Left cardiac atrium (tissue), 4 donors: ENCODE measurements around the gene SLC5A5. TPM values are rescaled to one million over a fixed set of nuclear protein-coding genes. Genes with fewer than 3 reads are reported as not detected.
A peak's percentile ranks its signal among the peaks of the same experiment; 100 is the strongest.
"Not testable (repeated sequence)": the region's sequence is repeated elsewhere in the genome, so short reads cannot be mapped to it uniquely, and the experiment has no call there.

ENCODE experiments used
- ATAC-seq, 2 donors: fragments of 200-7000 bp; cut with Tn5 transposase; one replicate each; pipeline ENCODE4 v1.9.1; 2020; ENCODE audit warnings: mild to moderate bottlenecking in 2 of 2, moderate library complexity in 2 of 2
- DNase-seq: peaks from one replicate; pipeline ENCODE4 v3.0.0-alpha.2; 2020
- intact Hi-C, 2 donors: fragments of 100-400 bp; cut with DNase I; formaldehyde crosslinking; loops; one replicate each; pipeline versions ENCODE4 v1.14.1 to v1.15.1; 2022 to 2023
- total RNA-seq, 2 donors: library from RNA; stranded (reverse); fragmentation: NEBNext Ultra II Directional; extraction: Animal tissue kit (Norgen Biotek cat#: 25700); gene quantifications; one replicate each; pipeline ENCODE4 v1.2.1, GENCODE V29; 2021
- donor health status: DM: no; HTN: yes; CAD: no.
- donor health status: DM: no; HTN: yes; CAD: no; lungs with severe emphysema.
- donor health status: DM: yes; HTN: yes; CAD: no.
- donor health status: Dilated cardiomyopathy.

Gene SLC5A5
- total RNA-seq, 2 donors from 2014 or later = not detected

DNA sequence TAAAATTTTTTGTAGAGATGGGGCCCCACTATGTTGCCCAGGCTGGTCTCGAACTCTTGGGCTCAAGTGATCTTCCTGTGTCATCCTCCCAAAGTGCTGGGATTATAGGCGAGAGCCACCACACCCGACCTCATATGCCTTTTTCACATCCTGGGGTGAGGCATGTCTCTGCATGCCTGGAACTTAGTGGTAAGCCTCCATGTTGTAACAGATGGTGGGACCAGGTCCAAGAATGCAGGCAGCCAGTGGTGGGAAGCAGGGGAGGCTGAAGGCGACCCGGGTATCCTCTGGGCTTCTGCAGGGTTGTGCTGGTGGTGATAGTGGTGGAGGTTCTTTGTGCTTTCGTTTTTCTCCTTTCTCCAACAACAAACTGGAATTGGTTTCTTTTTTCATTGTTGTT lies 31.0 kb downstream of the SLC5A5 start:
- ATAC-seq (no peak), DNase-seq (no peak)
- intact Hi-C loops = no loop called here

DNA sequence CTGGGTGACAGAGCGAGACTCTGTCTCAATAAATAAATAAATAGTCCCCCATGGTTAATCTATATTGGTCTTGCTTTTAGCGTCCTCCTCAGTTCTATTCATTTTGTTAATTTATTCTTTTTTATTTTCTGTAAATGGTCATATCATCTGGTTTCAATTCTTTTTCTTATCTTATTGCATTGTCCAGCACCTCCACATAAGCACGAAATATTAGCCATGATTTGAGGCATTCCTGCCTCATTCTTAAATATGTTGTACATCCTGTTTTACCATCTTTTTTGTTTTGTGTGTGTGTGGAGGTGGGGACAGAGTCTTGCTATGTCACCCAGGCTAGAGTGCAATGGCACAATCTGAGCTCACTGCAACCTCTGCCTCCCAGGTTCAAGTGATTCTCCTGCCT lies 36.5 kb downstream of the SLC5A5 start:
- DNase-seq = no peak
- intact Hi-C loops = no loop called here
- ATAC-seq = no peak

DNA sequence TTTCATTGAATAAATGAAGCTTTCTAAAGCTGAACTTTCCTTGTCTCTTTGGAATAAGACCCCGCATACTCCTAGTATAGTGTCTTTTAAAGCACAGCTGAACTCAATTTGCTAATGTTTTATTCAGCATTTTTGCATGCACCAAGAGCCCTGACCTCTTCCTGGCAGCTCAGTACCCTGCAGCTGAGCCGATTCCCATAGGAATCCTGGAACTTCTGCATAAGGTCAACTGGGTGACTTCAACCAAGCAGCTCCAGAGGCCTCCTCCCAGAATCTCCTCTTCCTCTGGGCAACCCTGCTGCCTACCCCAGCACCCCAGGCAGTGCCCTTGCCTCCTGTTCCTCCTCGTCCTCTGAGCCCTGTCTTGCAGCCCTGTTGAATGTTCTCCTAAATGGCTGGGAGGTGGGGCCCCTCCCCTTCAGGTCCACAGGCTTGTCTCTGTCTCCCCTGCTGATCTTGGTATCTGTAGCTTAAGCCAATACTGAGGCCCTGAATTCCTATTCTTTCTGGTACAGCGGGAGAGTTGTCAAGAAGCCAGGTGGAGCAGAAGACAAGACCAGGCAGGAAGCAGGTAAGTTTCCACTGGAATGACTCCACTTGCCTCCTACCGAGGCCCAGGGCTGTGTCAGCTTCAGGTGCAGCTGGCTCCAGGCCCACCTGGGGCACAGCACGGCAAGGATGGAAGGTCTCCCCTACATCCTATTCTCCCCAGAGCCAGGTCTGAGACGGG lies 37.4 kb downstream of the SLC5A5 start:
- intact Hi-C loops = no loop called here
- ATAC-seq (no peak), DNase-seq (no peak)

DNA sequence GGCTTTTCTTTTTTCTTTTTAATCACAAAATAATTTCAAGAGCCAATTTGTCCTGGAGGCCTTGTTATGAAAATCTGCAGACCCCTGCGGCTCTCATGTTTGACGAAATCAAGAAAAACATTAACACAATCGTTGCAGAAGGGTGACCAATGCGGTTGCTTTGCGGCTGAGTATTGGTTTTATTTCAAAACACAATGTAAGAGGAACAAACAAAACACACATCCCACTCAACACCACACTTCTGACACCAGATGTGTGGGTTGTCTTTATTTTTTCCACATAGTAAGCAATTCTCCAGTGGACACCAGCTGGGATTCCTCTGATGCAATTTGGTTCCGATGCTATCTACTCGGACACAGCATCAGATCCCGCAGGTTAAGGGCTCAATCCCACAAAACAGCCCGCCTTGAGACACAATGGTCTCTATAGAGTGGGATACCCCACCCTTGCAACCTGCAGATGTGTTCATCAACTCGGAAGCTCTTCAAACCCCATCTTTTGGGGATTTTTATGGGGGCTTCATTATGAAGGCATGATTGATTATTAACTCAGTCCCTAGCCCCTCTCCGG lies 39.1 kb downstream of the SLC5A5 start:
- intact Hi-C loops = no loop called here
- DNase-seq = no peak
- ATAC-seq = no peak

DNA sequence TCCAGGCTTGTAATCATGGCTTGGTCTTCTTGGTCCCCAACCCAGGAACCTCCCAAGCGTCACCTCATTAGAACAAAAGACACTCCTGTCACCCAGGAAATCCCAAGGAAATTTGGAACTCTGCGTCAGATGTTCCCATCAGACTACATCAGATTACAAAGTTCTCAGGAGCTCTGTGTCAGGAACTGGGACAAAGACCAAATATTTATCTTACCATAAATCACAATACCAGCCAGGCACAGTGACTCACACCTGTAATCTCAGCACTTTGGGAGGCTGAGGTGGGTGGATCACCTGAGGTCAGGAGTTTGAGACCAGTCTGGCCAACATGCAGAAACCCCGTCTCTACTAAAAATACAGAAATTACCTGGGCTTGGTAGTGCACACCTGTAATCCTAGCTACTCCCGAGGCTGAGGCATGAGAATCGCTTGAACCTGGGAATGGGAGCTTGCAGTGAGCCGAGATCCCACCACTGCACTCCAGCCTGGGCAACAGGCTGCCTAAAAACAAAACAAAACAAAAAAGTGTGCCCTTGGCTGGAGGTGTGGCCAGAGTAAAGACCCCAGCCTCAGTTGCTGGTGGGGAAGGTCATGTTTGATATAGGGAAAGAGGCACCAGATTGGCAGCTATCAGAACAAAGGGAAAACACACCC lies 44.3 kb downstream of the SLC5A5 start:
- ATAC-seq (no peak), DNase-seq (no peak)
- intact Hi-C loops = no loop called here

DNA sequence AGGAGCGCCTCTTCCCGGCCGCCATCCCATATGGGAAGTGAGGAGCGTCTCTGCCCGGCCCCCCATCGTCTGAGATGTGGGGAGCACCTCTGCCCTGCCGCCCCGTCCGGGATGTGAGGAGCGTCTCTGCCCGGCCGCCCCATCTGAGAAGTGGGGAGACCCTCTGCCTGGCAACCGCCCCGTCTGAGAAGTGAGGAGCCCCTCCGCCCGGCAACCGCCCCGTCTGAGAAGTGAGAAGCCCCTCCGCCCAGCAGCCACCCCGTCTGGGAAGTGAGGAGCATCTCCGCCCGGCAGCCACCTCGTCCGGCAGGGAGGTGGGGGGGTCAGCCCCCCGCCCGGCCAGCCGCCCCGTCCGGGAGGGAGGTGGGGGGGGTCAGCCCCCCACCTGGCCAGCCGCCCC lies 46.4 kb downstream of the SLC5A5 start:
- intact Hi-C loops, DNase-seq, ATAC-seq: not testable (repeated sequence)

DNA sequence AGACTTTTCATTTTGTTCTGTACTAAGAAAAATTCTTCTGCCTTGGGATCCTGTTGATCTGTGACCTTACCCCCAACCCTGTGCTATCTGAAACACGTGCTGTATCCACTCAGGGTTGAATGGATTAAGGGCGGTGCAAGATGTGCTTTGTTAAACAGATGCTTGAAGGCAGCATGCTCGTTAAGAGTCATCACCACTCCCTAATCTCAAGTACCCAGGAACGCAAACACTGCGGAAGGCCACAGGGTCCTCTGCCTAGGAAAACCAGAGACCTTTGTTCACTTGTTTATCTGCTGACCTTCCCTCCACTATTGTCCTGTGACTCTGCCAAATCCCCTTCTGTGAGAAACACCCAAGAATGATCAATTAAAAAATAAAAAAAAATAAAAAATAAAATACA lies 47.4 kb downstream of the SLC5A5 start:
- intact Hi-C loops, DNase-seq, ATAC-seq: not testable (repeated sequence)

DNA sequence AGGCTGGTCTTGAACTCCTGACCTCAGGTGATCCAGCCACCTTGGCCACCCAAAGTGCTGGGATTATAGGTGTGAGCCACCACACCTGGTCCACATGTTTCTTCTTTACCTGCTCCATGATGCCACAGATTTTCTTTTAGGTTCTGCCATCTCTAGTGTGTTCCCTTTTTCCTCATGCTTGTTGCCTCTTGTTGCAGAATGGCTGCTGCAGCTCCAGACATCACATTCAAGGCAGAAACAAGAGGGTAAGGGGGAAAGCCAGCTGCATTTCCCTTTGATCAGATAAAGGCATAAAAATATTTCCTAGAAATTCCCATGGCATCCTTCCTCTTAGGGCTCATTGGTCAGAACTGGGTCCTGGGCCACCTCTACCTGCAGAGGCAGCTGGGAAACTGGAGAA lies 48.8 kb downstream of the SLC5A5 start:
- DNase-seq = no peak
- no peak for ATAC-seq
- intact Hi-C loops = loop anchor here in 1 of 2 donors (5.0 kb wide), 1 partner anchor 67 kb away; no protein-coding TSS in a partner anchor

DNA sequence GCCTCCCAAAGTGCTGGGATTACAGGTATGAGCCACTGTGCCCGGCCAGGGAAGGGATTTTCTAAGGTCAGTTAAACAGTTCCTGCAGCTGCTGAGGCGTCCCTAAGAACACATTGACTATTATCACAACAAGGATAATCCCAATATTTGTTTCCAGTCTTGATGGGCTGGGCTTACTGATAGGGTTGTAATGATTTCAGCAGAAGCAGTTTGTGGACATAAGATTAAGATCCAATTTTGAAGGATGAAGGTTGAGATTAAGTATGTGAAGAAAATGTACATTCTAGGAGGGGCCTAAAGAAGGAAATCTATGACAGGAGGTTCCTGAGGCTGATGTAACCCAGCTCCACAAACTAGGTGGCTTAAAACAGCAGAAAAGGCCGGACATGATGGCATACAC lies 50.4 kb downstream of the SLC5A5 start:
- no peak for ATAC-seq
- intact Hi-C loops = loop anchor here in 1 of 2 donors (5.0 kb wide), 1 partner anchor 65 kb away; no protein-coding TSS in a partner anchor

DNA sequence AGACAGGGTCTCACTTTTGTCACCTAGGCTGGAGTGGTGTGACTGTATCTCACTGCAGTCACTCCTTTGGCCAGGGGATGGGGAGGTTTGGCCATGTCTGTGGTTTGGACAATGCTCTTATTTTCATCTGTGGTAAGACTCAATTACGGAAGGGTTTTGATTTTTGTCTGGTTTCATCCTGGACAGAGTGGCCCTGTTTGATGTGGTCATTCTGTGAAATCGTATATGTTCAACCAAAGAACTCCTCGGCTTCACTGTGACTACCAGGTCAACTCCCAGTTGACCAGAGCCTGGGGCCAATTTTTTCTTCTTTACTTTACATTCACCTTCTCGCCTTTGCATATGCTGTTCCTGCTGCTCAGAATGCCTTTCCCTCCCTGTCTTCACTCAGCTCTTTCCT lies 54.3 kb downstream of the SLC5A5 start:
- intact Hi-C loops = no loop called here
- no peak for ATAC-seq
- DNase-seq = no peak

More for the DNA sequence above, 50.4 kb downstream of the SLC5A5 start:
- DNase-seq = no peak

DNA sequence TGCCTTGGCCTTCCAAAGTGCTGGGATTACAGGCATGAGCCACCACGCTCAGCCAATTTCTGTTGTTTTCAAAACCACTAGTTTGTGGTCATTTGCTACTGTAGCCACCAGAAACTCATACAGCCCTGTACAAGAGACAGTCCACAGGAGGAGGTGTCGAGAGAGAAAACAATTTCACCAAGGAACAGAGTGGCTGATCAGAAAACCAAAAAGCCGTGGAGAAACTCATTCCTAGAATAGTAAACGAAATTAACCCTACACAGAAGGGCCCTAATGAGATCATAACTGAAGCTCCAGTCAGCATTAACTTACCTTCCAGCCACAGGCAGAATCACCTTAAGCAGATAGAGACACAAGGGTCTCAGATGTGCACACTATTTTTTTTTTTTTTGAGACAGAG lies 57.3 kb downstream of the SLC5A5 start:
- intact Hi-C loops = no loop called here
- ATAC-seq (no peak), DNase-seq (no peak)

DNA sequence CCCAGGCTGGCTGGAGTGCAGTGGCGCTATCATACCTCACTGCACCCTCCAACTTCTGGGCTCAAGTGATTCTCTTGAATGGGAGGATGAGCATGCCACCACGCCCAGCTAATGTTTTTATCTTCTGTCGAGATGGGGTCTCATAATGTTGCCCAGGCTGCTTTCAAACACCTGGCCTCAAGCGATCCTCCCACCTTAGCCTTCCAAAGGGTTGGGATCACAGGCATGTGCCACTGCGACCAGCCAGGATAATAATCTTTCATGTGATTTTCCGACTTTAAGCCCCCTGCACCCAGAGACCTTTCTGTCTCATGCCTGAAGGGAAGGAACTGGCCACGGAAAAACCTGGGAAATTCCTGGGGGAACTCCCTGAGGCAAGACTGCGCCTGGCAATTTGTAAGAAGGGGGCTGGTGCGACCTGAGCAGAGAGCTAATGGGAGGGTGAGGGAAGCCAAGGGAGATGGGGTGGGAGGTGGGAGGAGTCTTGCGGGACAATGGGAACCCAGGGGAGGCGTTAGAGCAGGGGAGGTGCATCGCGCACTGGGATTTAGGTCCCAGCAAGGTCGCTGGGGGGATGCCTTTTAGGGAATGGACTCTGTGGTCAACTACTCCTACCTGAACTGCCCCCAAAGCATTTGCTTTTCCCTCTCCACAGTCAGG lies 59.9 kb downstream of the SLC5A5 start:
- DNase-seq (no peak), ATAC-seq (peak in 1 of 2 donors; percentile 22)
- intact Hi-C loops = loop anchor here in 1 of 2 donors (2.0 kb wide), 1 partner anchor 73 kb away; the partner anchor contains the start of gene RPL18A

DNA sequence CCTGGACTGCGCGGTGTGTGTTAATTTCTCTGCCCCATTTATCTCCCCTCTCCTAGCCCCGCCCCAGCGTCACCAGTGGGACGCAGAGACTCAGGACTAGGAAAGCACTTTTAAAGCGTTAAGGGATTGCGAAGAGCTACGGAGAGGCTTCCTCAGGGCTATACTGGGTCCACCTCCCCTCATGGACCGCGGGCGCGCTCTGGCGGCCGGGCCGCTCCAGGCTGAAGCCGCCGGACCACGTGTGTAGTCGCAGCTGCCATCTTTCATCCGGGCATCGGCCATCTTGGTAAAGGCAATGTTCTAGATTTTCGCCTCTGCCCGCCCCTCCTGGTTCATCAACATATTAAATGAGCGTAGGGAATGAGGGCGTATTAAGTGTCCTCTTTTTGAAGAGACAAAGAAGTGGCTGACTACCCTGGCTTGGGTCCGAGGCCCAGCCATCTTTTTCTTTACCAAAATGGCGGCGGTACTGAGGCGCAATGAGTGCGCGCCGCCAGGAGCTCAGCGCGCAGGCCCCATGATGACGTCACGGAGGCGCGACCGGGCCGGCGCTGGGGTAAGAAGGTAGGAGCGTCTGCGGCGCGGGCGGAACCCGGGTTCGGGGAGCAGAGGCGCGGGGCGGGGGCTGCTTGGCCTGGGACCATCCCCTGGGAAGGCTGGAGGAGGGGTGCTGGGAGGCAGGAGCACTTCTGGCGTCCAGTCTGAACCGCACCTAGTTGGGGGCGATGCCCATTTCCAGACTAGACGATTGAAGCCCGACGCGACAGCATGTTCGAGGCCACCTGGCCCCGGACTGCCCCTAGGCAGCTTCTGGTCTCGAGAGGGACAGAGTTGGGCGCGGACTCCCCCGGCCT lies 61.0 kb downstream of the SLC5A5 start, which contains the start of gene CCDC124:
Gene CCDC124, plus strand, starts transcription at position 531 of the 854 bp plus-strand sequence. CDS start 3,406 bp downstream, outside the sequence.
- intact Hi-C loops = loop anchor here in 1 of 2 donors (2.0 kb wide), 1 partner anchor 74 kb away; the partner anchor contains the start of gene RPL18A
- peak; percentile 93 for DNase-seq

DNA sequence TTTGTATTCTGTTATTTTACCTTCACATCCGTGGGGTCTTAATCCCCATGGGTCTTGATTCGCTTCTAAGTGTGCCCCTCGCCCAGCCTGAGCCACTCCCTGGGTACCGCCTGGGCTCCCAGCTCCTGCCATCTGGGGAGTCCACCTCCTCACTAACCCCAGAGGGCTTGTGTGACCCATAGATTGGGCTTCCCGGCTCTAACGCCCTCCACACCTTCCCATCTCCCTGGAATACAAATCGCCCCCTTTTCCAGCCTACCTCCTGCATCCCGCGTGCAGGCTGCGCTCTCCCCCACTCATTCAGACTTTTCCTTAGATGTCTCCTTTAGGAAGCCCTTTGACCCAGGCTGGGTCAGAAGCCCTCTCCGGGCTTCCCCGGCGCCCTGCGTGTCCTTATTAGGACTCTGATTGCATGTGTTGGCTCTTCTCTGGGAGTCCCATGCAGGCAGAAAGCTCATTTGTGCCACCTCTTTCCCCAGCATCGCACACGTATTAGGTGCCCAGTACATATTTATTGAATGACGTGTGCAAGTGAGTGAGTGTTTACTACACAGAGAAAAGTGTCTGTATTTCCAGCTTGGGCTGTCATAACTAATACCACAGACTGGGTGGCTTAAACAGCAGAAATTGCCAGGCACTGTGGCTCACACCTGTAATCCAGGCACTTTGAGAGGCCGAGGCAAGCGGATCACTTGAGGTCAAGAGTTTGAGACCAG lies 61.8 kb downstream of the SLC5A5 start:
- ATAC-seq (peak in 1 of 2 donors; percentile 1), DNase-seq (no peak)
- intact Hi-C loops = loop anchor here in 1 of 2 donors (2.0 kb wide), 1 partner anchor 75 kb away; the partner anchor contains the start of gene RPL18A

More for the DNA sequence above, 61.0 kb downstream of the SLC5A5 start, which contains the start of gene CCDC124:
- peak; percentile 97 to 98 for ATAC-seq

DNA sequence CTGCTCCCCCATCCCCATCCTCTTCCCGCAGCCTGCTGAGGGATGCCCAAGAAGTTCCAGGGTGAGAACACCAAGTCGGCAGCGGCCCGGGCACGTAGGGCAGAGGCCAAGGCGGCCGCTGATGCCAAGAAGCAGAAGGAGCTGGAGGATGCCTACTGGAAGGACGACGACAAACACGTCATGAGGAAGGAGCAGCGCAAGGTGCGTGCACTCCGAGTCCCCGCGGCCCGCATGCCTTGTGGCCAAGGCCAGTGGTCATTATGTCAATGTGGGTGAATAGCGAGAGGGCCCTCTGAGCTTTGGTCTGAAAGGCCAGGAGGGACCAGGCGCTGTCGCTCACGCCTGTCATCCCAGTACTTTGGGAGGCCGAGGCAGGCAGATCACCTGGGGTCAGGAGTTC lies 64.6 kb downstream of the SLC5A5 start:
- ATAC-seq (no peak), DNase-seq (no peak)
- intact Hi-C loops = loop anchor here in 1 of 2 donors (5.0 kb wide), 1 partner anchor 61 kb away; no protein-coding TSS in a partner anchor

DNA sequence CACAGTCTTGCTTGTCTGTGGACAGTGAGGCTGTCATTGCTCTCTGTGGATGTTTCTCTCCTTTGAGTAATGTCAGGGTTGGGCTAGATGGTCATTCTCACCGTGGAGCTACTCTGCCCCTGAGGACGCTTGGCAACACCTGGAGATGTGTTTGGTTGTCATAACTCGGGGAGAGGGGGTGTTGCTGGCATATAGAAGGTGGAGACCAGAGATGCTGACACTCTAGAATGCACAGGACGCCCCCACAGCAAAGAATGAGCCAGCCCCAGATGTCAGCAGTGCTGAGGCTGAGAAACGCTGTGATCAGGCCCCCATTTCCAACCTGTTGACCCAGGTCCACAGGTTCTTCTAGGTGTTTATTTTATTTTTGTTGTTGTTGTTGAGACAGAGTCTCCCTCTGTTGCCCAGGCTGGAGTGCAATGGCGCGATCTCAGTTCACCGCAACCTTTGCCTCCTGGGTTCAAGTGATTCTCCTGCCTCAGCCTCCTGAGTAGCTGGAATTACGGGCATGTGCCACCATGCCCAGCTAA lies 65.7 kb downstream of the SLC5A5 start:
- intact Hi-C loops = loop anchor here in 1 of 2 donors (5.0 kb wide), 1 partner anchor 60 kb away; no protein-coding TSS in a partner anchor
- no peak for ATAC-seq
- DNase-seq = no peak
